Breast epithelium (tissue), 3 donors: ENCODE measurements around the gene GMEB1.

Experiments used
- POLR2A ChIP-seq: fragments of 450-650 bp; IDR thresholded peaks from one replicate; pipeline ENCODE4 v1.6.1; 2016; ENCODE audit warnings: antibody characterized with exemption, mild to moderate bottlenecking, moderate library complexity
- TF ChIP-seq, protein P1 (sequence below), 3 donors: fragments of 450-650 bp; IDR thresholded peaks; one replicate each; pipeline ENCODE4 v1.5.1; 2016 to 2017; ENCODE audit warnings: antibody characterized with exemption in 3 of 3, mild to moderate bottlenecking in 3 of 3, moderate library complexity in 3 of 3

DNA sequence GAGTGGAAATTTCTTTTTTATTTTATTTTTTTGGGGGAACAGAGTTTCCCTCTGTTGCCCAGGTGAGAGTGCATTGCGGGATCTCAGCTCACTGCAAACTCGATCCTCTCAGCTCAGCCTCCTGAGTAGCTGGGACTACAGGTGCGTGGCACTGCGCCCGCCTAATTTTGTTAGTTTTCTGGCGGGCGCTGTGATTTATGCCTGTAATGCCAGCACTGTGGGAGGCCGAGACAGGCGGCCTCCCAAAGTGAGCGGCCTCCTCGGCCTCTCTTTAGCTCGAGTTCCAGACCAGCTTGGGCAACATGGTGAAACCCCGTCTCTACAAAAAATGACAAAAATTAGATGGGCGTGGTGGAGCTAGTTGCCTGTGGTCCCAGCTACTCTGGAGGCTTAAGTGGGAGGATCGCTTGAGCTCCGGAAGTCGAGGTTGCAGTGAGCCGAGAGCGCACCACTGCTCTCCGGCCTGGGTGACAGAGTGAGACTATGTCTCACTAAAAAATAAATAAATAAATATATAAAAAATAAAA lies 2.7 kb downstream of the GMEB1 start:
- no peak for TF ChIP-seq POLR2A
- TF ChIP-seq, protein P1, sequence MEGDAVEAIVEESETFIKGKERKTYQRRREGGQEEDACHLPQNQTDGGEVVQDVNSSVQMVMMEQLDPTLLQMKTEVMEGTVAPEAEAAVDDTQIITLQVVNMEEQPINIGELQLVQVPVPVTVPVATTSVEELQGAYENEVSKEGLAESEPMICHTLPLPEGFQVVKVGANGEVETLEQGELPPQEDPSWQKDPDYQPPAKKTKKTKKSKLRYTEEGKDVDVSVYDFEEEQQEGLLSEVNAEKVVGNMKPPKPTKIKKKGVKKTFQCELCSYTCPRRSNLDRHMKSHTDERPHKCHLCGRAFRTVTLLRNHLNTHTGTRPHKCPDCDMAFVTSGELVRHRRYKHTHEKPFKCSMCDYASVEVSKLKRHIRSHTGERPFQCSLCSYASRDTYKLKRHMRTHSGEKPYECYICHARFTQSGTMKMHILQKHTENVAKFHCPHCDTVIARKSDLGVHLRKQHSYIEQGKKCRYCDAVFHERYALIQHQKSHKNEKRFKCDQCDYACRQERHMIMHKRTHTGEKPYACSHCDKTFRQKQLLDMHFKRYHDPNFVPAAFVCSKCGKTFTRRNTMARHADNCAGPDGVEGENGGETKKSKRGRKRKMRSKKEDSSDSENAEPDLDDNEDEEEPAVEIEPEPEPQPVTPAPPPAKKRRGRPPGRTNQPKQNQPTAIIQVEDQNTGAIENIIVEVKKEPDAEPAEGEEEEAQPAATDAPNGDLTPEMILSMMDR (IDR thresholded peaks at IDR 0.05), result no peak
